ENCODE measurements around the gene SLC12A8. TPM values are rescaled to one million over a fixed set of nuclear protein-coding genes. Genes with fewer than 3 reads are reported as not detected.

The SLC12A8 gene
- total and polyA plus RNA-seq, 2 of the 13 experiments (the other 11 are each of a cell fraction or from before 2014, with no cell fraction given) = 0.44 to 0.71 TPM

GRCh38 chr3:125045194-125045593, 167.4 kb downstream of the SLC12A8 start:
- ATAC-seq (no peak), DNase-seq (ENCODE audit: low spot score) (no peak), FAIRE-seq (no peak)
- BruUV-seq (replicated peaks) = no TSS peak
- Histone ChIP-seq H3K4me1 (ENCODE audit: insufficient read depth, low read length) (peaks cover 23% of the 10 kb centered on the region), H3K4me2 (ENCODE audit: low read depth, low read length) (no peak overlapping the region), H3K9me3 (ENCODE audit: low read length) (no peaks in the 10 kb centered on the region), H3K4me3 (replicated peaks in 1 of 3; ENCODE audit: insufficient read depth in 1 of 3, low read depth in 2 of 3, low read length in 3 of 3) (no peak overlapping the region), H3K27me3 (ENCODE audit: control insufficient read depth in 1 of 2, insufficient read depth in 2 of 2, low read length in 2 of 2) (no peaks in the 10 kb centered on the region), H3K36me3 (replicated peaks in 1 of 2; ENCODE audit: control insufficient read depth in 1 of 2, insufficient read depth in 2 of 2, low read length in 2 of 2) (peaks cover 20 to 32% of the 10 kb centered on the region in 2 experiments; a peak in 4 of 5 replicates), H3K9ac (ENCODE audit: insufficient read depth, low read depth, low read length) (no peak overlapping the region), H4K20me1 (ENCODE audit: insufficient read depth, low read length) (peaks cover 10% of the 10 kb centered on the region; the same call in 1 of the 2 replicates), H2AFZ (ENCODE audit: low read length) (no peak overlapping the region), H3K79me2 (ENCODE audit: insufficient read depth, low read length) (peaks cover 24% of the 10 kb centered on the region), H3K27ac (ENCODE audit: extremely low read length, insufficient read depth, low read length) (no peak overlapping the region)
- WGBS (ENCODE audit: low lambda C conversion rate) = 77% methylated on average over 5 of the region's 5 CpGs
- TF ChIP-seq ZNF451 (CRISPR knock-in tag; IDR thresholded peaks at IDR 0.05) (no peak), DMAP1 (CRISPR knock-in tag; IDR thresholded peaks at IDR 0.05) (no peak), CEBPB (IDR thresholded peaks at IDR 0.05; ENCODE audit: borderline replicate concordance, low read depth, low read length) (peak; percentile 88), CEBPG (CRISPR knock-in tag; IDR thresholded peaks at IDR 0.05) (peak; percentile 69), SAP130 (CRISPR knock-in tag; IDR thresholded peaks at IDR 0.05; ENCODE audit: low read depth) (no peak)
- in situ Hi-C loops (cut with HindIII; ENCODE audit: extremely low pct_ligation_motif_present, low pct_unique_long_range_greater_than_20kb) = no loop called here
- ChIA-PET POLR2A (interaction anchor here (0.8 kb wide), 1 partner anchor 9 kb away, joined by 5 read pairs; no protein-coding TSS in a partner anchor), CTCF (ENCODE audit: low intra/inter-chr PET ratio, low total read pairs) (no interaction called here)
- intact Hi-C loops (cut with micrococcal nuclease; ENCODE audit: unreplicated experiment) = no loop called here

- in situ Hi-C loops (cut with HindIII; ENCODE audit: extremely low pct_ligation_motif_present, low pct_unique_long_range_greater_than_20kb) (no loop called here), intact Hi-C loops (cut with micrococcal nuclease; ENCODE audit: unreplicated experiment) (no loop called here)
- 95% methylated on average over 20 of the region's 20 CpGs for WGBS (ENCODE audit: low lambda C conversion rate)
- Histone ChIP-seq H3K4me2 (ENCODE audit: low read depth, low read length) (no peak overlapping the region), H3K27ac (ENCODE audit: extremely low read length, insufficient read depth, low read length) (no peak overlapping the region), H2AFZ (ENCODE audit: low read length) (no peak overlapping the region), H3K36me3 (replicated peaks in 1 of 2; ENCODE audit: control insufficient read depth in 1 of 2, insufficient read depth in 2 of 2, low read length in 2 of 2) (peaks cover 17 to 19% of the 10 kb centered on the region in 2 experiments; a peak in 4 of 5 replicates), H3K4me1 (ENCODE audit: insufficient read depth, low read length) (peaks cover 23% of the 10 kb centered on the region), H3K27me3 (ENCODE audit: control insufficient read depth in 1 of 2, insufficient read depth in 2 of 2, low read length in 2 of 2) (no peaks in the 10 kb centered on the region), H3K9ac (ENCODE audit: insufficient read depth, low read depth, low read length) (no peak overlapping the region), H4K20me1 (ENCODE audit: insufficient read depth, low read length) (peaks cover 10% of the 10 kb centered on the region; the same call in 1 of the 2 replicates), H3K79me2 (ENCODE audit: insufficient read depth, low read length) (peaks cover 26% of the 10 kb centered on the region), H3K9me3 (ENCODE audit: low read length) (no peaks in the 10 kb centered on the region), H3K4me3 (replicated peaks in 1 of 3; ENCODE audit: insufficient read depth in 1 of 3, low read depth in 2 of 3, low read length in 3 of 3) (no peak overlapping the region)
- ChIA-PET POLR2A (interaction anchor here (0.9 kb wide), 1 partner anchor 19 kb away, joined by 3 read pairs; no protein-coding TSS in a partner anchor), CTCF (ENCODE audit: low intra/inter-chr PET ratio, low total read pairs) (no interaction called here)
- no TSS peak for BruUV-seq (replicated peaks)
- no peak for FAIRE-seq
- no peak for DNase-seq (ENCODE audit: low spot score)
- no peak for ATAC-seq
- TF ChIP-seq SNAPC2 (CRISPR knock-in tag; IDR thresholded peaks at IDR 0.05) (no peak), ZNF792 (CRISPR knock-in tag; IDR thresholded peaks at IDR 0.05) (no peak), TEAD3 (CRISPR knock-in tag; optimal IDR thresholded peaks at IDR 0.05; ENCODE audit: borderline replicate concordance) (no peak), SAFB2 (CRISPR knock-in tag; IDR thresholded peaks at IDR 0.05; ENCODE audit: borderline replicate concordance, low read depth) (no peak), ZNF496 (CRISPR knock-in tag; IDR thresholded peaks at IDR 0.05; ENCODE audit: insufficient replicate concordance) (no peak), ZNF672 (CRISPR knock-in tag; IDR thresholded peaks at IDR 0.05) (no peak), CREM (IDR thresholded peaks at IDR 0.05) (no peak), CREM (CRISPR knock-in tag; IDR thresholded peaks at IDR 0.05) (no peak), ZNF563 (CRISPR knock-in tag; IDR thresholded peaks at IDR 0.05) (no peak)
Measured at GRCh38 chr3:125043599-125044151, 168.9 kb downstream of the SLC12A8 start.

All from HepG2 (cell line).